HepG2 (cell line): ENCODE data around the gene GPC6. TPM values are rescaled to one million over a fixed set of nuclear protein-coding genes. Genes with fewer than 3 reads are reported as not detected.

ENCODE experiments used
- ADNP ChIP-seq: sonication (generic); formaldehyde crosslinking; IDR thresholded peaks from 2 replicates; pipeline ENCODE4 v1.4.0; 2020; ENCODE audit warnings: missing genetic modification reagents
- IRF2 ChIP-seq: IDR thresholded peaks from 2 replicates; pipeline ENCODE4 v1.6.1; 2018; ENCODE audit warnings: missing genetic modification reagents, missing compliant biosample characterization
- KLF16 ChIP-seq, 2 experiments: sonication (generic) in 1 of 2; formaldehyde crosslinking in 1 of 2; IDR thresholded peaks; 2 replicates each; pipeline versions ENCODE4 v1.6.1 to v1.8.0; 2016 to 2023; ENCODE audit warnings: missing genetic modification reagents in 2 of 2, missing compliant biosample characterization in 1 of 2
- KMT2B ChIP-seq: IDR thresholded peaks from 2 replicates; pipeline ENCODE4 v1.6.1; 2016; ENCODE audit warnings: missing genetic modification reagents, missing compliant biosample characterization
- MAZ ChIP-seq, 2 experiments: sonication (generic) in 1 of 2; formaldehyde crosslinking in 1 of 2; IDR thresholded peaks; 2 replicates each; pipeline versions ENCODE4 v1.5.0 to v1.6.1; 2012 to 2020; ENCODE audit warnings: low read depth in 2 of 2, mild to moderate bottlenecking in 2 of 2, borderline replicate concordance in 1 of 2, improper control_type of control experiment in 1 of 2, low read length in 1 of 2, missing genetic modification reagents in 1 of 2, moderate library complexity in 1 of 2
- MIER3 ChIP-seq: IDR thresholded peaks from 2 replicates; pipeline ENCODE4 v1.6.1; 2016; ENCODE audit warnings: missing compliant biosample characterization, borderline replicate concordance
- NFE2L2 ChIP-seq: fragments of 150-350 bp; IDR thresholded peaks from 2 replicates; pipeline ENCODE4 v1.6.1; 2014; ENCODE audit warnings: low read length
- SCMH1 ChIP-seq: sonication (generic); formaldehyde crosslinking; IDR thresholded peaks from 2 replicates; pipeline ENCODE4 v1.9.0; 2021; ENCODE audit warnings: missing genetic modification reagents, mild to moderate bottlenecking, borderline replicate concordance
- SMAD3 ChIP-seq: sonication (generic); formaldehyde crosslinking; IDR thresholded peaks from 2 replicates; pipeline ENCODE4 v1.4.0; 2020; ENCODE audit warnings: missing genetic modification reagents
- ZNF18 ChIP-seq: sonication (generic); formaldehyde crosslinking; IDR thresholded peaks from 2 replicates; pipeline ENCODE4 v1.8.0; 2022; ENCODE audit warnings: mild to moderate bottlenecking, missing genetic modification reagents; ENCODE audit not compliant: insufficient replicate concordance
- ZNF24 ChIP-seq: fragments of 450-650 bp; IDR thresholded peaks from 2 replicates; pipeline ENCODE4 v1.6.1; 2017; ENCODE audit warnings: antibody characterized with exemption, mild to moderate bottlenecking
- ZNF337 ChIP-seq: sonication (generic); formaldehyde crosslinking; IDR thresholded peaks from 2 replicates; pipeline ENCODE4 v1.5.1; 2020; ENCODE audit warnings: missing genetic modification reagents, low read depth, mild to moderate bottlenecking, borderline replicate concordance
- ZNF530 ChIP-seq: sonication (generic); formaldehyde crosslinking; IDR thresholded peaks from 2 replicates; pipeline ENCODE4 v1.5.0; 2020; ENCODE audit warnings: low read depth, mild to moderate bottlenecking, missing genetic modification reagents
- ZNF646 ChIP-seq: sonication (generic); formaldehyde crosslinking; IDR thresholded peaks from 2 replicates; pipeline ENCODE4 v1.9.0; 2021; ENCODE audit warnings: mild to moderate bottlenecking, missing genetic modification reagents
- polyA plus RNA-seq, 8 experiments: library from polyadenylated mRNA; depleted of rRNA in 3 of 8; stranded (reverse) in 7 of 8; unstranded in 1 of 8; fragments of >200 nt; fragmentation: Illumina TruSeq in 4 of 8; extraction: Trizol in 4 of 8; gene quantifications; 2 replicates each; pipeline versions ENCODE4 v1.2.1 to v1.2.3, GENCODE V29; 2011 to 2016; ENCODE audit warnings: low read depth in 4 of 8, missing spikeins in 1 of 8, mixed read lengths in 1 of 8; ENCODE audit not compliant: insufficient read depth in 1 of 8
- total RNA-seq, 5 experiments: library from RNA; depleted of rRNA; stranded (reverse); fragments of >200 nt; fragmentation: Illumina TruSeq; extraction: Trizol; gene quantifications; 2 replicates each; pipeline ENCODE4 v1.2.3, GENCODE V29; 2016; ENCODE audit warnings: low read depth in 1 of 5
- TF ChIP-seq, protein P1 (sequence below): IDR thresholded peaks from 2 replicates; pipeline ENCODE4 v1.6.1; 2016; ENCODE audit warnings: missing compliant biosample characterization, missing genetic modification reagents, borderline replicate concordance
- TF ChIP-seq, protein P2 (sequence below): IDR thresholded peaks from 2 replicates; pipeline ENCODE4 v1.6.1; 2016; ENCODE audit warnings: low read depth, borderline replicate concordance
- TF ChIP-seq, protein P3 (sequence below): sonication (generic); formaldehyde crosslinking; IDR thresholded peaks from 2 replicates; pipeline ENCODE4 v1.8.0; 2022; ENCODE audit warnings: mild to moderate bottlenecking, missing genetic modification reagents

GPC6 gene
- total and polyA plus RNA-seq, 2 of the 13 experiments (the other 11 are each of a cell fraction or from before 2014, with no cell fraction given) = 24.5 to 33.9 TPM

DNA sequence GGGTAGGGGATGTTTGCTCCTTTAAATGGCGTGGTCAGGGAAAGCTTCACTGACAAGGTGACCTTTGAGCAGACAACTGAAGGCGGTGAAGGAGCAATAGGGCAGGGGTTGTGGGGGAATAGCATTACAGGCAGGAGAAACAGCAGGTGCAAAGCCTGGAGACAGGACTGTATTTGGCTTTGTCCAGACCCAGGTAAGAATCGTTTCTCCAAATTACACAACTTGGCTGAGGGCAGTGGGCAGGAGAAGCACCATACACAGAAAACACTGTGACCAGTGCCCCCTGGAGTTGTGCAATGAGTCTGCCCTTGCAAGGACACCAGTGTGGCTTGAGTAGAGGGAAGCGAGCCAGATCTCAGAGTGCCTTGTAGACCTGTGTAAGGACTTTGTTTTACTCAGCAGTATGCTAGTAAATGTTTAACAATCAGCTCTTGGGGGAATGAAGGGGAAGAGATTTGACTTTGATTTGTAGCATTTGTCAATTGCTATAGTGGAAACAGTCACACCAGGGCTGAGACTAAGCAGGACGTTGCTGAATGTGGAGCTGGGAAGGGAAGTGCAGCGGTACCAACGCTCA is 892.8 kb downstream of the GPC6 start (continued):
- no peak for TF ChIP-seq MAZ (IDR thresholded peaks at IDR 0.05; ENCODE audit: borderline replicate concordance, low read depth, low read length)
- peak; percentile 51; the same call in 1 of the 2 replicates for TF ChIP-seq MAZ (CRISPR knock-in tag; IDR thresholded peaks at IDR 0.05; ENCODE audit: low read depth)
- TF ChIP-seq KLF16 (CRISPR knock-in tag; IDR thresholded peaks at IDR 0.05) = peak in 1 of 2 experiments; percentile 66; a peak in 1 of 4 replicates
- TF ChIP-seq ADNP (CRISPR knock-in tag) = peak; percentile 99
- no peak for TF ChIP-seq NFE2L2
- no peak for TF ChIP-seq SCMH1 (CRISPR knock-in tag)
- no peak for TF ChIP-seq ZNF530 (CRISPR knock-in tag)
- TF ChIP-seq, protein P1, sequence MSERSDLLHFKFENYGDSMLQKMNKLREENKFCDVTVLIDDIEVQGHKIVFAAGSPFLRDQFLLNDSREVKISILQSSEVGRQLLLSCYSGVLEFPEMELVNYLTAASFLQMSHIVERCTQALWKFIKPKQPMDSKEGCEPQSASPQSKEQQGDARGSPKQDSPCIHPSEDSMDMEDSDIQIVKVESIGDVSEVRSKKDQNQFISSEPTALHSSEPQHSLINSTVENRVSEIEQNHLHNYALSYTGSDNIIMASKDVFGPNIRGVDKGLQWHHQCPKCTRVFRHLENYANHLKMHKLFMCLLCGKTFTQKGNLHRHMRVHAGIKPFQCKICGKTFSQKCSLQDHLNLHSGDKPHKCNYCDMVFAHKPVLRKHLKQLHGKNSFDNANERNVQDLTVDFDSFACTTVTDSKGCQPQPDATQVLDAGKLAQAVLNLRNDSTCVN (CRISPR knock-in tag) = no peak
- TF ChIP-seq ZNF337 (CRISPR knock-in tag) = peak; percentile 56; the same call in 1 of the 2 replicates
- 0 out of 2 replicates have a peak, but pooled peaks have one; percentile 35 for TF ChIP-seq MIER3 (CRISPR knock-in tag)
- 0 out of 2 replicates have a peak, but pooled peaks have one; percentile 40 for TF ChIP-seq KMT2B
- peak; percentile 45; the same call in 1 of the 2 replicates for TF ChIP-seq ZNF24
- TF ChIP-seq IRF2 (CRISPR knock-in tag) = peak; percentile 79
- no peak for TF ChIP-seq ZNF18
- TF ChIP-seq, protein P2, sequence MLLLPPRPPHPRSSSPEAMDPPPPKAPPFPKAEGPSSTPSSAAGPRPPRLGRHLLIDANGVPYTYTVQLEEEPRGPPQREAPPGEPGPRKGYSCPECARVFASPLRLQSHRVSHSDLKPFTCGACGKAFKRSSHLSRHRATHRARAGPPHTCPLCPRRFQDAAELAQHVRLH = peak; percentile 79; the same call in 1 of the 2 replicates
- TF ChIP-seq, protein P3, sequence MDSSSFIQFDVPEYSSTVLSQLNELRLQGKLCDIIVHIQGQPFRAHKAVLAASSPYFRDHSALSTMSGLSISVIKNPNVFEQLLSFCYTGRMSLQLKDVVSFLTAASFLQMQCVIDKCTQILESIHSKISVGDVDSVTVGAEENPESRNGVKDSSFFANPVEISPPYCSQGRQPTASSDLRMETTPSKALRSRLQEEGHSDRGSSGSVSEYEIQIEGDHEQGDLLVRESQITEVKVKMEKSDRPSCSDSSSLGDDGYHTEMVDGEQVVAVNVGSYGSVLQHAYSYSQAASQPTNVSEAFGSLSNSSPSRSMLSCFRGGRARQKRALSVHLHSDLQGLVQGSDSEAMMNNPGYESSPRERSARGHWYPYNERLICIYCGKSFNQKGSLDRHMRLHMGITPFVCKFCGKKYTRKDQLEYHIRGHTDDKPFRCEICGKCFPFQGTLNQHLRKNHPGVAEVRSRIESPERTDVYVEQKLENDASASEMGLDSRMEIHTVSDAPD = peak; percentile 89; the same call in 1 of the 2 replicates
- TF ChIP-seq ZNF646 (CRISPR knock-in tag) = 0 out of 2 replicates have a peak, but pooled peaks have one; percentile 47
- peak; percentile 77; the same call in 1 of the 2 replicates for TF ChIP-seq SMAD3
